DOHH2 (cell line): ENCODE results near the gene ST3GAL4.

Source experiments
- H3F3A ChIP-seq: fragments of 200-600 bp; sonication (generic), shearing (Covaris generic); 2 replicates; pipeline ENCODE4 v1.6.0; 2016; ENCODE audit warnings: antibody characterized with exemption, mild to moderate bottlenecking; ENCODE audit not compliant: control insufficient read depth, insufficient read depth
- H3K27ac ChIP-seq: fragments of 200-600 bp; sonication (generic); 2 replicates; pipeline ENCODE4 v1.5.1; 2014; ENCODE audit warnings: low read depth, mild to moderate bottlenecking, low read length, moderate library complexity
- H3K27me3 ChIP-seq: fragments of 200-600 bp; sonication (generic); 2 replicates; pipeline ENCODE4 v1.6.1; 2014; ENCODE audit warnings: mild to moderate bottlenecking, low read length, mixed read lengths; ENCODE audit not compliant: control insufficient read depth
- H3K36me3 ChIP-seq: fragments of 200-600 bp; sonication (generic); 2 replicates; pipeline ENCODE4 v1.6.1; 2014; ENCODE audit warnings: mild to moderate bottlenecking, low read length, moderate library complexity, mixed read lengths; ENCODE audit not compliant: control insufficient read depth
- H3K4me1 ChIP-seq: fragments of 200-600 bp; sonication (generic); 2 replicates; pipeline ENCODE4 v1.6.1; 2014; ENCODE audit warnings: mild to moderate bottlenecking, low read length, mixed read lengths; ENCODE audit not compliant: control insufficient read depth
- H3K4me2 ChIP-seq: fragments of 200-600 bp; sonication (generic); 2 replicates; pipeline ENCODE4 v1.6.0; 2014; ENCODE audit warnings: mild to moderate bottlenecking, low read length, moderate library complexity
- H3K4me3 ChIP-seq: fragments of 200-600 bp; sonication (generic); 2 replicates; pipeline ENCODE4 v1.5.1; 2014; ENCODE audit warnings: mild to moderate bottlenecking, low read length, mixed read lengths
- H3K79me2 ChIP-seq: fragments of 200-600 bp; sonication (generic); 2 replicates; pipeline ENCODE4 v1.6.1; 2014; ENCODE audit warnings: mild to moderate bottlenecking, low read length, mixed read lengths; ENCODE audit not compliant: control insufficient read depth
- H3K9me2 ChIP-seq: fragments of 200-600 bp; sonication (generic); replicated peaks from 2 replicates; pipeline ENCODE4 v1.6.1; 2014; ENCODE audit warnings: mild to moderate bottlenecking, low read length, mixed read lengths; ENCODE audit not compliant: control insufficient read depth
- H3K9me3 ChIP-seq: fragments of 200-600 bp; sonication (generic); 2 replicates; pipeline ENCODE4 v1.6.1; 2014; ENCODE audit warnings: antibody characterized with exemption, low read length, mixed read lengths; ENCODE audit not compliant: control insufficient read depth, insufficient read depth
- H4K20me1 ChIP-seq: fragments of 200-600 bp; sonication (generic); 2 replicates; pipeline ENCODE4 v1.6.0; 2014; ENCODE audit warnings: low read depth, mild to moderate bottlenecking, antibody characterized with exemption, low read length, moderate library complexity; ENCODE audit not compliant: control insufficient read depth, insufficient read depth
- CTCF ChIP-seq: fragments of 200-600 bp; sonication (generic); IDR thresholded peaks from one replicate; pipeline ENCODE4 v1.5.1; 2014; ENCODE audit warnings: antibody characterized with exemption, mild to moderate bottlenecking, low read depth, low read length; ENCODE audit not compliant: poor library complexity, severe bottlenecking
- EZH2phosphoT487 ChIP-seq: fragments of 200-600 bp; sonication (generic); IDR thresholded peaks from 2 replicates; pipeline ENCODE4 v1.6.1; 2017; ENCODE audit warnings: borderline replicate concordance, mild to moderate bottlenecking, antibody characterized with exemption, low read length, moderate library complexity, mixed read lengths

The ST3GAL4 gene

DNA sequence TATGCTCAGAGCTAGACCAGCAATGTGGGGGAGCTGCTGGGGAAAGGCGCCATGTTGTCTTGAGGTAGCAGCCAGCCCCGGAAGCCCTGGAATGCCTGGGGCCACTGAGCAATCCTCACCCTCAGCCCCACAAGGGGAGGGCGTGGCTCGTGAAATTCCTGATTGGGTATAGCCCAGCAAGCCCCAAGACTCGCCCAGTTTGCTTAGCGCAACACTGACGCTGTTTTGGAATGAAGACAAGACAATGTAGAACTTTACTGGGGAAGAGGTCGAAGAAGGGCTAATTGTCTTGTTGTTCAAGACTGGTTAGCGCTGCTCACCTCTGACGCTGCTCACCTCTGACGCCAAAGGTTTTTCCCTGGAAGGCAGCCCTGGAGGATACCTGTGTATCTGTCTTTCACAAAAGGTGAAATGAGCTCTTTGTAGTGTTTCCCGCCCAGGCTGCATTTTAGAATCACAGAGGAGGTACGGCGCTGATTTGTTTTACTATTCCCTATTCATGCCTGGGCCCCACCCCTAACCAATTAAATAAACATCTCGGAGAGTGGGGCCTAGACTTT is 47.6 kb downstream of the ST3GAL4 start:
- H3K9me2 ChIP-seq = no peaks in the 10 kb centered on the region

GRCh38 chr11:126403658-126404057 is 48.2 kb downstream of the ST3GAL4 start:
- H3K4me1 ChIP-seq = no peaks in the 10 kb centered on the region
- H3F3A ChIP-seq = no peaks in the 10 kb centered on the region
- H4K20me1 ChIP-seq = peaks cover 3% of the 10 kb centered on the region; the same call in 1 of the 2 replicates
- no peak overlapping the region for H3K4me3 ChIP-seq
- H3K9me2 ChIP-seq = no peaks in the 10 kb centered on the region
- no peaks in the 10 kb centered on the region for H3K79me2 ChIP-seq
- H3K36me3 ChIP-seq = no peaks in the 10 kb centered on the region
- no peaks in the 10 kb centered on the region for H3K27me3 ChIP-seq
- TF ChIP-seq EZH2phosphoT487 = no peak
- TF ChIP-seq CTCF = no peak
- H3K9me3 ChIP-seq = no peaks in the 10 kb centered on the region
- H3K4me2 ChIP-seq = no peak overlapping the region
- H3K27ac ChIP-seq = no peak overlapping the region

More for the DNA sequence above, 47.6 kb downstream of the ST3GAL4 start:
- no peak for TF ChIP-seq CTCF
- no peak for TF ChIP-seq EZH2phosphoT487
- Histone ChIP-seq H3K79me2 (no peaks in the 10 kb centered on the region), H3K27ac (no peak overlapping the region), H3F3A (no peaks in the 10 kb centered on the region), H3K4me2 (no peak overlapping the region), H4K20me1 (peaks cover 3% of the 10 kb centered on the region; the same call in 1 of the 2 replicates), H3K9me3 (no peaks in the 10 kb centered on the region), H3K4me3 (no peak overlapping the region), H3K27me3 (no peaks in the 10 kb centered on the region), H3K36me3 (no peaks in the 10 kb centered on the region), H3K4me1 (no peaks in the 10 kb centered on the region)

- Histone ChIP-seq H3K36me3 (no peaks in the 10 kb centered on the region), H3K9me3 (no peaks in the 10 kb centered on the region), H3K27me3 (no peaks in the 10 kb centered on the region), H3K4me1 (no peaks in the 10 kb centered on the region), H3K4me2 (no peak overlapping the region), H4K20me1 (peaks cover 3% of the 10 kb centered on the region; the same call in 1 of the 2 replicates), H3K79me2 (no peaks in the 10 kb centered on the region), H3K4me3 (no peak overlapping the region), H3K9me2 (no peaks in the 10 kb centered on the region), H3F3A (no peaks in the 10 kb centered on the region), H3K27ac (no peak overlapping the region)
- TF ChIP-seq CTCF (no peak), EZH2phosphoT487 (no peak)
Measured at GRCh38 chr11:126404367-126404766, 48.9 kb downstream of the ST3GAL4 start.
